NCI-H2196 treated with DMSO at 0.1 percent for 48 hours (cell line): ENCODE data around the gene TJP3.
"Not testable (repeated sequence)": the region's sequence is repeated elsewhere in the genome, so short reads cannot be mapped to it uniquely, and the experiment has no call there.

Experiments
- DNase-seq: peaks from one replicate; lab custom pipeline; 2025; ENCODE audit not compliant: unreplicated experiment; lab: John Stamatoyannopoulos, UW

The TJP3 gene

DNA sequence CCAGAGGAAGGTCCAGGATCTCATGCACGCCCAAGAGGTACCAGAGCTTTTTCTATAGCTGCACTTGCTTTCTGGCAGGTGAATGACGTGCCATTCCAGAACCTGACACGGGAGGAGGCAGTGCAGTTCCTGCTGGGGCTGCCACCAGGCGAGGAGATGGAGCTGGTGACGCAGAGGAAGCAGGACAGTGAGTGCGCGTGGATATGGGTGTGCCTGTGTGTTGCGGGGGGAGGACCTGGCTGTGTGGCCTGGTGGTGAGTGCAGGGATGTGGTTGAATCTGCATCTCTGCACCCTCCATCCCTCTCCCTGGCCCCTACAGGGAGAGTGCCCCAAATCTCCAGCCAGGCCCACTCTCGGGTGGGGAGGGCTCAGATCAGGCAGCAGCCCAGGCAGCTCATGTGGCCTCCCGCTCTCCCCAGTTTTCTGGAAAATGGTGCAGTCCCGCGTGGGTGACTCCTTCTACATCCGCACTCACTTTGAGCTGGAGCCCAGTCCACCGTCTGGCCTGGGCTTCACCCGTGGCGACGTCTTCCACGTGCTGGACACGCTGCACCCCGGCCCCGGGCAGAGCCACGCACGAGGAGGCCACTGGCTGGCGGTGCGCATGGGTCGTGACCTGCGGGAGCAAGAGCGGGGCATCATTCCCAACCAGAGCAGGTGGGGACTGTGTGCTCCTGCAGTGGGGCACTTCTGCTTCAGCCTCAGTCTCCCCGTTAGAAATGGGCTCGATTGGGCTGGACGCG lies 30.5 kb downstream of the TJP3 start:
- DNase-seq, result no peak

- no peak for DNase-seq
Observed at GRCh38 chr19:3740431-3740830, 32.2 kb downstream of the TJP3 start.

DNA sequence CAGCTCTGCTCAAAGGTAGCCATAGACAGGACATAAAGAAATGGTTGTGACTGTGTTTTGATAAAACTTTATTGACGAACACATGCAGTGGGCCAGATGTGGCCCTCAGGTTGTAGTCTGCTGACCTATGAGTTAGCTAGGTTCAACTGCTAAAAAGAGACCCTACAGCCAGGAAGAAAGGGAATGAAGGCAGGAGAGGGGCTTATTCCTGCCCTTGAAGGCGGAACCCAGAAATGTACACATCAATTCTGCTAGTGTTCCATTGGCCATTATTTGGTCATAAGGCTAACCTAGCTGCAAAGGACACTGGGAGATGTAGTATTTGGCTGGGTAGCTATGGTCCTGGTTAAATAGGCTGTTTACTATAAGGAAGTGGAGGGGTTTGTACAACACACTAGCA lies 35.3 kb downstream of the TJP3 start:
- no peak for DNase-seq

DNA sequence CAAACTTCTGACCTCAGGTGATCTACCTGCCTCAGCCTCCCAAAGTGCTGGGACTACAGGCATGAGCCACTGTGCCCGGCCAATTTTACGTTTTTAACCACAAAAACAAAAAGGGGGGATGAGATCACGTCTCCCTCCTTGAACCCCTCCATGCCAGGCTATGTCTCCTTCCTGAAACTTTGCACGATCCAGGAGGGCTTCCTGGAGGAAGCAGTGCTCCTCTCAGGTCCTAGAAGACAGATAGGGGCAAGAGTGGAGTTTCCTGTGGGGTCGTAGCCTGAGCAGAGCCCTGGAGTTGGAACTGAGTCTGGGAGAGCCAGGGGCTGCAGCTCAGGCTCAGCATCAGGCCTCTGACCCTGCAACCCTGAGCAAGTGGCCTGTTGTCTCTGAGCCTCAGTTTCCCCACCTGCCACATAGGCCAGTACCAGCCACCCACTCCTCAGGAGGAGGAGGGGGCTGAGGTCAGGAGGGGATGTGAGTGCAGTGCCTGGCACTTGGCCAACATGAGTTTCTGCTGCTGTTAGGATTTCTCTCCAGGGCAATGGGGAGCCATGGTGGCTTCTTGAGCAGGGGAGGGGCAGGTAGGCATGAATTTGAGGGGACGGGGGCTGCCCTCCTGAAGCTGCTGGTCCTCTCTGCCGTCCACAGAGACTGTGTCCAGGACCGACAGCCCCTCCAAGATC lies 37.3 kb downstream of the TJP3 start:
- DNase-seq, result no peak

DNA sequence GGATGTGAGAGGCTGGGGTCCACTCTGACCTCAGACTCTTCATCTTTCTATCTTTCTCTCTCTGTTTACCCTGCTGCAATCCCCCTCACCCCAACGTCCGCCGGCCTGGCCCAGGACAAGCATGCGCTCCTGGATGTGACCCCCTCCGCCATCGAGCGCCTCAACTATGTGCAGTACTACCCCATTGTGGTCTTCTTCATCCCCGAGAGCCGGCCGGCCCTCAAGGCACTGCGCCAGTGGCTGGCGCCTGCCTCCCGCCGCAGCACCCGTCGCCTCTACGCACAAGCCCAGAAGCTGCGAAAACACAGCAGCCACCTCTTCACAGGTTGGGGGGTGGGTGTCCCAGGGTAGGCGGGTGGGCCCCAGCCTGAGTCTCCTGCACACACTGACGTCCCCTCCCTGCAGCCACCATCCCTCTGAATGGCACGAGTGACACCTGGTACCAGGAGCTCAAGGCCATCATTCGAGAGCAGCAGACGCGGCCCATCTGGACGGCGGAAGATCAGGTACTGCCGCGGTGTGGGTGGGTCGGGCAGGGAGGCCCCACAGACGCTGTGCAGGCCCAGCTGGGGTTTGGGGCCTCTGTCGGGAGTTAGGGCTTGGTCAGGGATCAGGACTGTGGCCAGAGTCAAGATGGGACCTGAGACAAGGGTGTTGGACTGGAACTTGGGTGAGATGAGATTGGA lies 38.3 kb downstream of the TJP3 start:
- no peak for DNase-seq

GRCh38 chr19:3748965-3749364 lies 40.8 kb downstream of the TJP3 start:
- no peak for DNase-seq

DNA sequence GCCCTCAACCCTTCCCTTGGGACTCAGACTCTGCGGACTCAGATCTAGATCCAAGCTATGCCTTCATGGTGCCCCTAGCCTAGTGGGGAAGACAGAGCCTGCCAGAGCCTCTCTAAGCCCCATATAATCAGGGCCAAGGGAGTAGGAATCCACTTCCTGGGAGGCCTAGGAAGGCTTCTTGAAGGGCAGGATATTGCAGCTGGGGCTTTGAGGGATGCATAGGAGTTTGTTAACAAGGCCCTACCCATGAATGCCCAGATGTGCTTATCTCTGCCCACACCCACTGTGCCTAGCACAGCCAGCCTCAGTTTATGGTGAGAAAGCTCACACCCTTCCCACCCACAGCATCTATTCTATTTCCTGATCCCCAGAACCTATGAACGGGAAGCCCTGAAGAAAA lies 42.0 kb downstream of the TJP3 start:
- no peak for DNase-seq

DNA sequence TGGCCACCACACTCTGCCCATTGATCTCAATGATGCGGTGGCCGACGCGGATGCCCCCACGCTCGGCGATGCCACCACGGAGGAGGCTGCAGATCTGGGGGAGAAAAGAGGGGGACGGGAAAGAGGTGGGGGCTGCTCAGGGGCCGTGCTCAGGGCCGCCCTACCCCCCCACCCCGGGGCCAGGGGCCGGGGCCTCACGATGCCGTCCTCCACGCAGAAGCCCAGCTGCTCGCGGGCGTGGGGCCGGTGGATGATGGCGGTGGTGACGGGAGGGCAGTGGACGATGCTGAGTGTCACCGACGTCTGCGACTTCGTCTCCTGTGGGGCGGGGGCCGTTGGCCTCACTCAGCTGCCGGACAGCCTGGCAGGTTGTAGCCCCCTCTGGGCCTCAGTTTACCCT lies 43.1 kb downstream of the TJP3 start:
- no peak for DNase-seq

- no peak for DNase-seq
Observed at GRCh38 chr19:3752492-3752891, 44.3 kb downstream of the TJP3 start.

DNA sequence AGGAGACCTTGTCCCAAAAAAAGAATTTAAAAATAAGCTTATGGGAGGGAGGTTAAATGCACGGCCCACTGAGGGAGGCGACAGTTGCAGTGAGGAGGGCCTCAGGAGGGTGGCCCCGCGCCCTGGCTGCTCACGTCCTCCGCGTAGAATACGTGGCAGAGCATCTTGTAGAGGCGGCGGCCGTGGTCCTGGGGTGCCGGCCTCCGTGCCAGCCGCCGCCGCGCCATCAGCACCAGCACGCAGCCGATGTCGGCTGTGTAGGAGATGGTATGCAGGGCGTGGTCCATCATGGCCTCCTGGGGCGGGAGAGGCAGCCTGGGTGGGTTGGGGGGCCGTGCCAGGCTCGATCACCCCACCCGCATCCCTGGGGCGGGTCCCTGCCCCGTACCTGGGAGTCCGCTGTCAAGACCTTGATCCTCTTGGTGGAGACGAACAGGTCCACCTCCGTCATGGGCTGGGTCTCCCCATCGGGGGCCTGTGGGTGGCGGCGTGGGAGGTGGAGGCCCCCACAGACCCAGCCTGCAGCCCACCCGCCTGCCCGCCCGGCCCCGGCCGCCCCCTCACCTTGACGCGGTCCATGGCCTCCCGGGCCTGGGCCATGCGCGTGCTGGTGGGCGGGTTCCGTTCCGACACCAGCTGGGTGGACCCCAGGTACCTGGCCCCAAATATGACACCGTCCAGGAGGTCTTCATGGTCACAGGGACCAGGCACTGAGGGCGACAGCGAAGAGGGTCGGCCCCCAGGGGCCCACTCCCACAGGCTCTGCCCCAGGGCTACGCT lies 45.6 kb downstream of the TJP3 start:
- DNase-seq, result no peak

DNA sequence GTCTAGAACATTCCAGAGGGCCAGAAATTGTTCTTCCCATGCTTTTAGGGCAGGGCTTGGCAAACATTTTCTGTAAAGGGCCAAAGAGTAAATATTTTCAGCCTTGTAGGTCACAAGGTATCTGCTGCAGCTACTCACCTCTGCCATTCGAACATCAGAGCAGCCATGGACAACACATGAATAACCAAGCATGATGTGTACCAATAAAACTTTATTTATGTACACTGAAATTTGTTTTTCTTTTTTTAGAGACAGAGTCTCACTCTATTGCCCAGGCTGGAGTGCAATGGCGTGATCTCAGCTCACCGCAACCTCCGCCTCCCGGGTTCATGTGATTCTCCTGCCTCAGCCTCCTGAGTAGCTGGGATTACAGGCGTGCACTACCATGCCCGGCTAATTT lies 49.5 kb downstream of the TJP3 start:
- DNase-seq, result not testable (repeated sequence)

GRCh38 chr19:3758297-3758696 lies 50.1 kb downstream of the TJP3 start:
- not testable (repeated sequence) for DNase-seq

GRCh38 chr19:3759482-3760254 lies 51.5 kb downstream of the TJP3 start:
- DNase-seq, result no peak

GRCh38 chr19:3760871-3761361 lies 52.7 kb downstream of the TJP3 start:
- DNase-seq, result no peak

DNA sequence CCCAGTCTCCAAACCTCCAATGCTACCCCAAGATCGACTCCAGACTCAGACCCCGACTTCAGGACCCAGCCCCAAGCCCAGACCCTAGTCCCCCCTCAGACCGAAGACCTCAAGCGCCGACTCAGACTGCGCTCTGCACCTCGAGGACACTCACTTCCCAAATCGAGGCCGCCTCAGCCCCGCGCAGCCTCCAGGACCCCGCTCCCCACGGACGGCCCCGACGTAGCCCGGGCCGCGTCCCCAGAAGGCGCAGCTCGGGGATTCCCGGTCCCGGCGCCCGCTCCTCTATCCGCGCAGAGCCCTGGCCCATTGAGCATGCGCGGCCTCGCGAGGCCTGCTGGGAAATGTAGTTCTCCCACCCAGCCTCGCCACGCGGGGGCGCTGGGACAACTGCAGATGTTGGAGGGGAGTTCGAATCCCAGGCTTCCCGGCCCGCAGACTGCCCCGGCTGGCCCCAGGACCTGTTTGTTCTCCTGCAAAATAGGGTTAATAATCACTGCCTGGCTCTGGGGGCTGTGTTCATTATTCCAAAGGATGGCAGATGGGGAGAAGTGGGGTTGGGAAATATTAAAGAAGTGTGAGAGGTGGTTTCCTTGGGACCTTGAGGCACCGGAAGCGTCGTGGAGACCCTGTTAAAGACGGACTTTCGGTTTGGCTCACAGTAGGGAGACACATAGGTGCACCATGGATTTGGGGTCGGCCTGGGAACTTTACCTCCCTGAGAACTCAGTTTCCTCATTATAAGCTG lies 53.4 kb downstream of the TJP3 start, which contains the start of gene APBA3:
APBA3 (minus strand) TSS at position 311 of the 748 bp plus-strand sequence. CDS start 1,428 bp downstream, outside the sequence.
- DNase-seq, result peak; percentile 74

DNA sequence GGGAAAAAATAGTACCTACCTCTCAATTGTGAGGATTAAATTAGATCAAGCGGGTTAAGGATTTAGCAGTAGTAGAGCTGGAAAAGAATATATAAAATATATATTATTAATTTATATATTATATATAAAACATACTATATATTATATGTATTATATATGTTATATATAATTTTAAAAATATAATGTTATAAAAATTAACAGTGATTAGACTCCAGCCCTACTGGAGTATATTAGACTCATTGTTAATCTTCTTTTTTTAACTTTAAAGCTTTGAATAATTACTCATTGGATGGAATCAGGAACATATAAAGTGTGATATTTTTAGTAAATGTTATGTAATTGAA lies 53.9 kb downstream of the TJP3 start:
- DNase-seq, result no peak

- DNase-seq, result peak; percentile 98
Observed at GRCh38 chr19:3762501-3763459, 54.6 kb downstream of the TJP3 start, which contains the start of gene MRPL54. TSS of gene MRPL54 (plus strand) at chr19:3762682. CDS start at chr19:3762701, 19 bp downstream.

DNA sequence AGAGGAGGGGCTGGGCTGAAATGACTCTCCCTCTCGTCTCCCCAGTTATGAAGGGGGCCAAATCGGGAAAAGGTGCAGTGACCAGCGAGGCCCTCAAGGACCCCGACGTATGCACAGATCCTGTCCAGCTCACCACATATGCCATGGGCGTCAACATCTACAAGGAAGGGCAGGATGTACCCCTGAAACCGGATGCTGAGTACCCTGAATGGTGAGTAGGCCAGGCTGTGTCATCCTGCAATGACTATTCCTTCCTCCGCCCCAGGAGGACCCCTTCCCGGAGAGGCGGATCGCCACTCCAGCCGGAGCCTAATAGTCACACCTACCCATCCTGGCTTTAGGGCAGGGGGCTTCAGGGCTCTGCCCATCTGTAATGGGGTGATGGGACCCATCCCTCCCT lies 56.9 kb downstream of the TJP3 start:
- no peak for DNase-seq
